Neural crest cell (in vitro differentiated cells): ENCODE data around the gene UTP18. TPM values are rescaled to one million over a fixed set of nuclear protein-coding genes. Genes with fewer than 3 reads are reported as not detected.
"Not testable (repeated sequence)": the region's sequence is repeated elsewhere in the genome, so short reads cannot be mapped to it uniquely, and the experiment has no call there.

ENCODE experiments used
- DNase-seq: peaks from one replicate; pipeline ENCODE4 v3.0.0; 2021; ENCODE audit warnings: low read depth, mixed read lengths, low spot score
- H3K27ac Mint-ChIP-seq: one replicate; pipeline ENCODE4 v1.8.0; 2021; ENCODE audit warnings: mild to moderate bottlenecking, mixed read lengths; ENCODE audit not compliant: unreplicated experiment
- H3K27me3 Mint-ChIP-seq: 2 replicates; pipeline ENCODE4 v1.8.0; 2021; ENCODE audit warnings: low read depth, mild to moderate bottlenecking, mixed read lengths
- H3K36me3 Mint-ChIP-seq: 2 replicates; pipeline ENCODE4 v1.8.0; 2021; ENCODE audit warnings: low read depth, mild to moderate bottlenecking, mixed read lengths
- H3K4me1 Mint-ChIP-seq: 2 replicates; pipeline ENCODE4 v1.8.0; 2021; ENCODE audit warnings: mixed read lengths
- H3K4me3 Mint-ChIP-seq: one replicate; pipeline ENCODE4 v1.8.0; 2021; ENCODE audit warnings: mild to moderate bottlenecking, mixed read lengths
- H3K9me3 Mint-ChIP-seq: 2 replicates; pipeline ENCODE4 v1.8.0; 2021; ENCODE audit warnings: mixed read lengths
- total RNA-seq: library from RNA; stranded (reverse); gene quantifications from 2 replicates; pipeline ENCODE4 v1.2.1, GENCODE V29; 2021
- TF ChIP-seq, protein P1 (sequence below): fragments of 200-600 bp; sonication (generic); conservative IDR thresholded peaks from 2 replicates; pipeline ENCODE4 v1.5.0; 2021; ENCODE audit warnings: antibody characterized with exemption, mild to moderate bottlenecking

The UTP18 gene
- total RNA-seq, 1 donor from 2014 or later = 59.6 TPM

DNA sequence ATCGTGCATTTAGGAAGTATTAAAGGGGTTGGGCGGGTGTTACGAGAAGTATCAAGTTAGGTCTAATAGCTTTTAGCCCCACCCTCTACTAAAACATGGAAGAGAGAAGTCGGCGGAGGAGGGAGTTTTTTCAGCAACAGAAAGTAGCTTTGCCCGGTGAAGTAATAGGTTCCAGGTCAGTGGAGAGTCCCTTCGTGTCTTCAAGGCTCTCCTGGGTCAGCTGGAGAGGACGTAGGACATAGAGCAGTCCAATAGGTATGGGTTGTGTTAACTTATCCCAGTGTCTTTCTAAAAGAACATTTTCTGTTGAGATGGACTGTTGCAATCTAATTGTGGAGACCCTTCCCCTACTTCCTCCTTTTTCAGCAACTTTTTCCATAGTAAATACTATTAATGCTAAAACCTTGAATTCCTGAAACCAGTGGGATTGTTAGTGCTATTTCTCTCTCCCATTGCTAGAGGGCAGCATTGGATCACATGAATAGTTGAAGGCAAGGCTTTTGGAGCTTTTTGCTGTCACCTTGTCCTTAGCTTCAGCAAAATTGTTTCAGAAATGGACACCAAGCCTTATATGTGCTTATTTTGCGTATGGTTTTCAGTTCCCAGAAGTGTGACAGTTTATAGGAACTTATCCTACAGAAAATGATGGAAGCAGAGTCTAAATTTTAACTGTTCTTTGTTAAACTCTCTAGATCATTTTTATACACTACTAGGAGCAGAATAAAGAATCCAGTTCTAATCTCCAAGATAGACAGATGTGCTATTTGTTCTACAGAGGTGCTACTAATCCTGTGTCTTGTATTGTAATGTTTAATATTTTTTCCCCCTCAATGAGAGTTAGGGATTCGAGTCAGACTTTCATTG, 38.4 kb downstream of the UTP18 start:
- H3K4me1 Mint-ChIP-seq = no peaks in the 10 kb centered on the region
- H3K4me3 Mint-ChIP-seq = no peak overlapping the region
- H3K9me3 Mint-ChIP-seq = no peaks in the 10 kb centered on the region
- peaks cover 11% of the 10 kb centered on the region for H3K36me3 Mint-ChIP-seq
- DNase-seq = peak; percentile 14
- TF ChIP-seq, protein P1, sequence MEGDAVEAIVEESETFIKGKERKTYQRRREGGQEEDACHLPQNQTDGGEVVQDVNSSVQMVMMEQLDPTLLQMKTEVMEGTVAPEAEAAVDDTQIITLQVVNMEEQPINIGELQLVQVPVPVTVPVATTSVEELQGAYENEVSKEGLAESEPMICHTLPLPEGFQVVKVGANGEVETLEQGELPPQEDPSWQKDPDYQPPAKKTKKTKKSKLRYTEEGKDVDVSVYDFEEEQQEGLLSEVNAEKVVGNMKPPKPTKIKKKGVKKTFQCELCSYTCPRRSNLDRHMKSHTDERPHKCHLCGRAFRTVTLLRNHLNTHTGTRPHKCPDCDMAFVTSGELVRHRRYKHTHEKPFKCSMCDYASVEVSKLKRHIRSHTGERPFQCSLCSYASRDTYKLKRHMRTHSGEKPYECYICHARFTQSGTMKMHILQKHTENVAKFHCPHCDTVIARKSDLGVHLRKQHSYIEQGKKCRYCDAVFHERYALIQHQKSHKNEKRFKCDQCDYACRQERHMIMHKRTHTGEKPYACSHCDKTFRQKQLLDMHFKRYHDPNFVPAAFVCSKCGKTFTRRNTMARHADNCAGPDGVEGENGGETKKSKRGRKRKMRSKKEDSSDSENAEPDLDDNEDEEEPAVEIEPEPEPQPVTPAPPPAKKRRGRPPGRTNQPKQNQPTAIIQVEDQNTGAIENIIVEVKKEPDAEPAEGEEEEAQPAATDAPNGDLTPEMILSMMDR = peak; percentile 81
- no peaks in the 10 kb centered on the region for H3K27me3 Mint-ChIP-seq
- no peak overlapping the region for H3K27ac Mint-ChIP-seq

DNA sequence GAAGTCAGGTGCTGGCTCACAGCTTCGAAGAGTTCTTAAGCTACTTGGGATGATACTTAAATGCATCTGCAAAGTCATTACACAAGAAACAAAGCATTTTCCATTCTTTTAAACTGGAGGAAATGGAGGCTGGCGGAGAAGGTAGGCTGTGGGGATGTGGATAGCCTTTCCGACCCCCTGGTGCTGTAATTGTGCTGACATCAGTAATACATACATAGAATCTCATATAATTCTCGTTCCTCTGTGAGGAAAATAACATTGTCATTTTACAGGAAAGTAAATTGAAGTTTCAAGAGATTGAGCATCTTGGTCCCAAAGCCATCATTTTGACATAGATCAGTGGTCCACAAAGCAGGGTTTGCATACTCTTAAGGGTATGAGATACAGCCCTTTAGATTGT, 39.5 kb downstream of the UTP18 start:
- Mint-ChIP-seq H3K4me1 (no peaks in the 10 kb centered on the region), H3K36me3 (peaks cover 8% of the 10 kb centered on the region), H3K9me3 (peaks cover 2% of the 10 kb centered on the region), H3K27ac (peak overlapping the region; percentile 62), H3K27me3 (no peaks in the 10 kb centered on the region), H3K4me3 (no peak overlapping the region)
- no peak for DNase-seq
- TF ChIP-seq, protein P1 = no peak

- H3K4me3 Mint-ChIP-seq = no peak overlapping the region
- peaks cover 28% of the 10 kb centered on the region for H3K36me3 Mint-ChIP-seq
- peaks cover 21% of the 10 kb centered on the region for H3K9me3 Mint-ChIP-seq
- H3K4me1 Mint-ChIP-seq = no peaks in the 10 kb centered on the region
- no peak overlapping the region for H3K27ac Mint-ChIP-seq
- no peaks in the 10 kb centered on the region for H3K27me3 Mint-ChIP-seq
- TF ChIP-seq, protein P1 = no peak
- no peak for DNase-seq
Observed at GRCh38 chr17:51305182-51305581, 44.8 kb downstream of the UTP18 start.

DNA sequence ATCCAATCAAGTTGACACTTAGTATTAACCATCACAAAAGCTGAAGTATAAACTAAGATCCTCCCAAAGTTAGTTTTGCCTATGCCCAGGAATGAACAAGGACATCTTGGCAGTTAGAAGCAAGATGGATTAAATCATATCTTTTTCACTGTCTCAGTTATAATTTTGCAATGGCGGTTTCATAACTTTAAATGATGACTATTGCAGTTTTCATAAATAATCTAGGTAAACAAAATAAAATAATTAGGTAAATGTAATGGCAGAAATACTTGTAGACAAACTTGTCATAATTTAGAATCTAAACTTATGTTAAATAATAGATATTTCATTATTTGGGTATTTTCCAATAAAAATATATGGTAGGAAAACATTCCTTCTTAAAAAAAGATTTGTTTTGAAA, 51.7 kb downstream of the UTP18 start:
- H3K27ac Mint-ChIP-seq, H3K4me1 Mint-ChIP-seq, H3K4me3 Mint-ChIP-seq, DNase-seq, H3K27me3 Mint-ChIP-seq: not testable (repeated sequence)
- Mint-ChIP-seq H3K36me3 (peaks cover 12% of the 10 kb centered on the region), H3K9me3 (peaks cover 18% of the 10 kb centered on the region)

DNA sequence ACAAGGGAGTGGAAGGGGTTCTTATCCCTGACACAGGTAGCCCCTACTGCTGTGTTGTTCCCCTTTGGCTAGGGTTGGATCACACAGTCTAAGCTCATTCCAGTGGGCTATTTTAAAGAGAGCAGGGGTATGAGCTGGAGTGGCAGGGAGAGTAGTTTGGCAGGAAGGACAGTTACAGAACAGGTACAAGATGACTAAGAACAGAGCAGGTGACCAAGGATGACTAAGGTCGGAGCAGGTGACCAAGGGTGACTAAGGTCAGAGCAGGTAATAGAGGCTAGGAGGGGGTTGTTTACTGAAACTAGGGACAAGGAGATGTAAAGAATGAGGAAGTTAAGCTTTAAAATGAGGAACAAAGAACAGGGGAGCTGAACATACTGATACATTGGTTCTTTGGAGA, 58.8 kb downstream of the UTP18 start:
- Mint-ChIP-seq H3K9me3 (peaks cover 16% of the 10 kb centered on the region), H3K4me3 (no peak overlapping the region), H3K36me3 (peaks cover 4% of the 10 kb centered on the region), H3K27ac (no peak overlapping the region), H3K4me1 (no peaks in the 10 kb centered on the region), H3K27me3 (no peaks in the 10 kb centered on the region)
- no peak for DNase-seq
- TF ChIP-seq, protein P1 = no peak

DNA sequence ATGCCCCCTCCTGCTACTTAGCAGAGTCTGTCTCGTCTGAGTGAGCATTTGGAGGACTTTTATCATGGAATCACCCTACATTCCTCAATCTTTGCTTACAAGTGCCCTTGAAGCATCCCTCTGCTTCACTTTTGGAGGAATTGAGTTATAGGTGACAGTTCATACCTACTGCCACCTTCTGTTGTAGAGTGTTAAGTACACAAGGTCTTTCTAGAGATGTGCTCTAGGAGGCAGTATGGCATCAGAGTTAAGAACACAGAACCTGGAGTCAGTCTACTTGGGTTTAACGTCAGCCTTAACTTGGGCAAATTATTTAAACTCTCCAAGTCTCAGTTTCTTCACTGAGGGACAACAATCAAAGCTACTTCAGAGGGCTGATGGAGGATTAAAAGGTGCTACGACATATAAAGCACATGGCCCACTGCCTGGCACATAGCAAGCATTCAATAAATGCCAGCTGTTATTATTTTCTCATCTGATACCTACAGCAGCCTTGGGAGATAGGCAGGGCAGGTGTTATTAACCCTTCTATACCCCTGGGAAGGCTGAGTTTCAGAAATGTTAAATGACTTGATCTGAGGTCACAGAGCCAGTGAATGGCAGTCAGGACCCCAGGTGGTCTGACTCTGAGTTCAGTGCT, 62.2 kb downstream of the UTP18 start:
- Mint-ChIP-seq H3K4me3 (no peak overlapping the region), H3K4me1 (no peaks in the 10 kb centered on the region), H3K27ac (no peak overlapping the region), H3K36me3 (peaks cover 4% of the 10 kb centered on the region), H3K27me3 (no peaks in the 10 kb centered on the region), H3K9me3 (peaks cover 19% of the 10 kb centered on the region)
- TF ChIP-seq, protein P1 = peak; percentile 51
- DNase-seq = no peak
